HEK293T (cell line): ENCODE measurements around the gene UCP2.

Experiments used
- ARNT ChIP-seq: fragments of 450-650 bp; IDR thresholded peaks from 2 replicates; pipeline ENCODE4 v1.6.1; 2017; ENCODE audit warnings: mild to moderate bottlenecking
- BHLHE40 ChIP-seq: fragments of 450-650 bp; IDR thresholded peaks from 2 replicates; pipeline ENCODE4 v1.6.1; 2016; ENCODE audit warnings: mild to moderate bottlenecking, moderate library complexity, borderline replicate concordance
- ELF4 ChIP-seq: fragments of 450-650 bp; IDR thresholded peaks from 2 replicates; pipeline ENCODE4 v1.6.1; 2017; ENCODE audit warnings: antibody characterized with exemption
- FOXA1 ChIP-seq: fragments of 450-650 bp; IDR thresholded peaks from 2 replicates; pipeline ENCODE4 v1.6.1; 2016; ENCODE audit warnings: mild to moderate bottlenecking
- FOXK2 ChIP-seq: fragments of 450-650 bp; IDR thresholded peaks from 2 replicates; pipeline ENCODE4 v1.6.1; 2016; ENCODE audit warnings: mild to moderate bottlenecking
- FOXM1 ChIP-seq: fragments of 450-650 bp; IDR thresholded peaks from 2 replicates; pipeline ENCODE4 v1.6.1; 2017; ENCODE audit warnings: mild to moderate bottlenecking, borderline replicate concordance
- HDGF ChIP-seq: fragments of 450-650 bp; IDR thresholded peaks from 2 replicates; pipeline ENCODE4 v1.6.1; 2017; ENCODE audit warnings: antibody characterized with exemption, borderline replicate concordance
- NFRKB ChIP-seq: fragments of 450-650 bp; IDR thresholded peaks from 2 replicates; pipeline ENCODE4 v1.6.1; 2016; ENCODE audit warnings: mild to moderate bottlenecking, moderate library complexity
- SP1 ChIP-seq: fragments of 450-650 bp; IDR thresholded peaks from 2 replicates; pipeline ENCODE4 v1.6.1; 2017
- SUZ12 ChIP-seq: fragments of 450-650 bp; IDR thresholded peaks from 2 replicates; pipeline ENCODE4 v1.6.1; 2016; ENCODE audit warnings: mild to moderate bottlenecking
- TARDBP ChIP-seq: fragments of 450-650 bp; IDR thresholded peaks from 2 replicates; pipeline ENCODE4 v1.6.1; 2016
- ZNF384 ChIP-seq: fragments of 450-650 bp; IDR thresholded peaks from 2 replicates; pipeline ENCODE4 v1.6.1; 2016

DNA sequence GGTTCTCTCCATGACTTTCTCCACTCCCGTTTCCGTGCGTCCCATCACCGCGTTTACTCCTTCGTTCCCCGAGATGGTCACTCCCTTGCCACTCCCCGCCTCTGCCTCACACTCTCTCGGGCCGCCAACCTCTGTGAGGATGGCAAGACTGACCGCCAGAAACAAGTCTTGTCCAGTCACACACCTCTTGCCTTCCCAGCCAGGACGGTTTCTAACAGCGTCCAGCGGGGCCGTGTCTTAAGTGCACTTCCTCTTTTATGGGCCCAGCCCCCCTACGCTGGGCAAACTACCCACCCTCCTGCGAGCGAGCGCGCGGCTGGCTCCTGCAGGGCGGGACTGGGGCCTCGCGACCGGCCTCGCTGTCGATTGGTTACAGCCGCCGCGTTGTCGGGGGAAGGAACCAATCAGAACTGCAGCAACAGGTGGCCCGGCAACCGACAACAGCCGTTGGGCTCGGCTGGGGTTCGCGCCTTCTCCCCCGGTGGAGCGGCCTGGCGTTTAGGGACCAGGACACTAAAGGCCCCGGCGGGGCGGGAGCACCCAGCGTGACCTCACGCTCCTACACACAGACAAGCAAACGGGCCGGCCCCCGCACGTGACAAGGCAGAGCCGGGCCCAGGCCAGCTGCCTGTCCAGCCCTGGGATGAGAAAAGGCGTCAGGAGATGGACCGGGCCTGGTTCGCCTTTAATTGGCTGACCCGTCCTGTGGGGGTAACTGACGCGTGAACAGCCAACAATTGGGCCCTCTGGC, 522 bp upstream of the UCP2 start:
- TF ChIP-seq ZNF384 (no peak), SUZ12 (no peak), HDGF (no peak), BHLHE40 (no peak), TARDBP (no peak), SP1 (no peak), FOXA1 (no peak), FOXM1 (peak; percentile 79), FOXK2 (no peak), ELF4 (no peak), NFRKB (no peak), ARNT (no peak)
